Astrocyte of the spinal cord (primary cell): Measurements from ENCODE around the gene CBX4.

ENCODE experiments used
- DNase-seq: peaks from one replicate; pipeline ENCODE4 v3.0.0; 2011; ENCODE audit warnings: low read depth, low spot score
- H3K4me3 ChIP-seq: 2 replicates; pipeline ENCODE4 v1.5.1; 2011; ENCODE audit warnings: low read depth, mild to moderate bottlenecking, low read length, moderate library complexity
- in situ Hi-C: cut with HindIII; loops from 2 replicates; pipeline ENCODE4 v1.10.0; 2017; ENCODE audit warnings: low sequenced_read_pairs
- TF ChIP-seq, protein P1 (sequence below): IDR thresholded peaks from 2 replicates; pipeline ENCODE4 v1.5.1; 2012; ENCODE audit warnings: low read depth, mild to moderate bottlenecking, low read length, inconsistent platforms

The CBX4 gene

DNA sequence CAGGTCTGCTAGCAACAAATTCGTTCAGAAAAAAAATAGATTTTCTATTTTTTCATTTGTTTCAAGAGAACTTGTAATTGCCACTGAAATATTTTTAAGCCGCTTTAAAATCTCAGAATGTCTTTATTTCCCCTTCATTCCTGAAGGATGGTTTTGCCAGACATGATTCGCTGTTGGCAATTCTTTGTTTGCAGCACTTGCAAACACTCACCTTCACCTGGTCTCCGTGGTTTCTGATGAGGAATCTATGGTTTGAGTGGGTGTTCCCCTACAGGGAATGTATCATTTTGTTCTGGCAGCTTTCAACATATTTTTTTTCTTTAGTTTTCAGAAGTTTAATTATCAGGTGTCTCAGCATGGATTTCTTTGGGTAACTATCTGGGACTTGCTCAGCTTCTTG is 36.3 kb upstream of the CBX4 start:
- in situ Hi-C loops = no loop called here

DNA sequence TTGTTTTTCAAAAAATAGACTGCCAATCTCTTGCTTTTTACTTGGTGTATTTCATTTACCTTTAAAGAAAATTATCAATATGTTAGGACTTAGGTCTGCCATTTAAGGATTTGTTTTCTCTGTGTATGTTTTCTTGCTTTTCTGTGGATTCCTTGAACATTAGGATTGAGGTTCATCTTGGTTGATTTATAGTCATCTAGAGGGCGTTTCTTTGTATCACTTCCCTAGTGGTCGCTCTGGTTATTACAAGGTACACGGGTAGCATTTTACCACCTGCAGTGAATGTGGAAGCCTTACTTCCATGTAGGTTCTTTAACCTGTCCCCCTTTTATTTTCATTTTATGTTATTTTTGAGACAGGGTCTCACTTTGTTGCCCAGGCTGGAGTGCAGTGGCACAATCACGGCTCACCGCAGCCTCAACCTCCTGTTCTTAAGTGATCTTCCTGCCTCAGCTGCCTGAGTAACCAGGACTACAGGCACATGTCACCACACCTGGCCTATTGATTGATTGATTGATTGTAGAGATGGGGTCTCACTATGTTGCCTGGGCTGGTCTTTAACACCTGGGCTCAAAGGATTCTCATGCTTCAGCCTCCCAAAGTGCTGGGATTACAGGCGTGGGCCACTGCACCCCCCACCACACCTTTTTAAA is 35.2 kb upstream of the CBX4 start:
- in situ Hi-C loops = no loop called here
- no peak overlapping the region for H3K4me3 ChIP-seq
- peak; percentile 33 for DNase-seq
- TF ChIP-seq, protein P1, sequence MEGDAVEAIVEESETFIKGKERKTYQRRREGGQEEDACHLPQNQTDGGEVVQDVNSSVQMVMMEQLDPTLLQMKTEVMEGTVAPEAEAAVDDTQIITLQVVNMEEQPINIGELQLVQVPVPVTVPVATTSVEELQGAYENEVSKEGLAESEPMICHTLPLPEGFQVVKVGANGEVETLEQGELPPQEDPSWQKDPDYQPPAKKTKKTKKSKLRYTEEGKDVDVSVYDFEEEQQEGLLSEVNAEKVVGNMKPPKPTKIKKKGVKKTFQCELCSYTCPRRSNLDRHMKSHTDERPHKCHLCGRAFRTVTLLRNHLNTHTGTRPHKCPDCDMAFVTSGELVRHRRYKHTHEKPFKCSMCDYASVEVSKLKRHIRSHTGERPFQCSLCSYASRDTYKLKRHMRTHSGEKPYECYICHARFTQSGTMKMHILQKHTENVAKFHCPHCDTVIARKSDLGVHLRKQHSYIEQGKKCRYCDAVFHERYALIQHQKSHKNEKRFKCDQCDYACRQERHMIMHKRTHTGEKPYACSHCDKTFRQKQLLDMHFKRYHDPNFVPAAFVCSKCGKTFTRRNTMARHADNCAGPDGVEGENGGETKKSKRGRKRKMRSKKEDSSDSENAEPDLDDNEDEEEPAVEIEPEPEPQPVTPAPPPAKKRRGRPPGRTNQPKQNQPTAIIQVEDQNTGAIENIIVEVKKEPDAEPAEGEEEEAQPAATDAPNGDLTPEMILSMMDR = peak; percentile 56

More for the DNA sequence above, 36.3 kb upstream of the CBX4 start:
- H3K4me3 ChIP-seq = no peak overlapping the region
- TF ChIP-seq, protein P1 = no peak
- no peak for DNase-seq

DNA sequence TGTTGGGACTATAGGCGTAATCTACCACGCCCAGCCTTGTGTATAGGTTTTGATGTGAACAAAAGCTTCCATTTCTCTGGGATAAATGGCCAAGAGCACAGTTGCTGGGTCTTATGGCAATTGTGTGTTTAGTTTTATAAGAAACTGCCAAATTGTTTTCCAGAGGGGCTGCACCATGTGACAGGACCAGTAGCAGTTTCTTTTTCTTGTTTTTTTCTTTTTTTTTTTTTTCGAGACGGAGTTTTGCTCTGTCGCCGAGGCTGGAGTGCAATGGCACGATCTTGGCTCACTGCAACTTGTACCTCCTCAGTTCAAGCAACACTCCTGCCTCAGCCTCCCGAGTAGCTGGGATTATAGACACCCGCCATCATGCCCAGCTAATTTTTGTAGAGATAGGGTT is 34.3 kb upstream of the CBX4 start:
- in situ Hi-C loops = no loop called here
- no peak overlapping the region for H3K4me3 ChIP-seq
- no peak for DNase-seq
- TF ChIP-seq, protein P1 = no peak

DNA sequence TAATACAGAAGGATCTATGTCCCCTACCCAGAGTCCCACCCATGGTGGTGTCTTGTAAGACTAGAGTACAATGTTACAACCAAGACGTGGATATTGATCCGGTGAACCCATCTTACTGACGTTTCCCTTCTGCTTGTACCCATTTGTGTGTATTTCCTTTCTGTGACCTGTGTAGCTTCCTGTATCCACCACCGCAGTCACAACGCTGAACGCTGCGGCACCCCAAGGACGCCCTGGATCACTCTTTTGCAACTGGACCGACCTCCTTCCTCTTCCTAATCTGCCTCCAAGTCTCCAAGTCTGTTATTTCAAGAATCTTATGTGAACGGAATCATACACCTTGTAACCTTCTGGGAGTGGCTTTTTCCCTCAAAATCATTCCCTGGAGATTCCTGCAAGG is 33.5 kb upstream of the CBX4 start:
- in situ Hi-C loops = no loop called here
- no peak for DNase-seq
- TF ChIP-seq, protein P1 = no peak
- no peak overlapping the region for H3K4me3 ChIP-seq

DNA sequence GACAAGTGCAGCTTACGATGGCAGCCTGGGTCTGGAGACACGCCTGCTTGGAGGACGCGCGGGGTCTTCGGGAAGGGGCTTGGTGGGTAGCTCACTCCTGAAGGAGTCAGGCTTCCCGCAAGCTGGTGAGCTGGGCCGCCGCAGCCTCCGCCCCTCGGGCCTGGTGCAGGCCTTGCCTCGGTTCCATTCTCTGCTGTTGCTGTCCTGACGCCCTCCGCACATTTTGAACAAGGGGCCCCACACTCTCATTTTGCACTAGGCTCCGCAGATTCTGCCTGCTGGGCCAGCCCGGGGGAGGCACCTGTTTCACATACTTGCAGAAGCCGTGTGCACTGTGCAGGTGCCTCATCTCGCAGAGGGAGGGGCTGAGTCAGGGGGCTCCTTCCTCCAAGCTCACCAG is 31.9 kb upstream of the CBX4 start:
- DNase-seq = no peak
- in situ Hi-C loops = no loop called here
- TF ChIP-seq, protein P1 = no peak
- no peak overlapping the region for H3K4me3 ChIP-seq

DNA sequence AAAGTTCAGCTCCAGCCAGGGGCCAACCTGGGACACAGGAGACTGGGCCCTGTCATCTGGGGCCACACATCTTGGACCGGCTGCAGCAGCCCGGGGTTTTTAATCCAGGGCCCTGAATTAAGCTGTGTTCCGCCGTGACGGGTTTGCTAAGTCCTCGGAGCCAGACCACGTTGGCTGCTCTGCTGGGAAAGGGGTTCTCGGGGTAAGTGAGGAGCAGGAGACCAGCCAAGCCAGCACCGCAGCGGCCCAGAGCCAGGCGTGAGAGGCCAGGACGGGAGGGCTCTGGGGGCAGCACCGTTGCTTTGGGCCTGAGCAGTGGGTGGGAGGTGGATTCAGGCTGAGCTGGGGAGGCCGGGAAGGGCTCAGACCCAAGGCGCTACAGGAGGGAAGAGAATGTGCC is 31.3 kb upstream of the CBX4 start:
- TF ChIP-seq, protein P1 = no peak
- in situ Hi-C loops = no loop called here
- H3K4me3 ChIP-seq = no peak overlapping the region
- no peak for DNase-seq
